ENCODE results near the gene TXLNA. TPM values are rescaled to one million over a fixed set of nuclear protein-coding genes. Genes with fewer than 3 reads are reported as not detected.

The TXLNA gene
- total and polyA plus RNA-seq, 7 donors = 8.0 to 21.5 (median 15.7) TPM

DNA sequence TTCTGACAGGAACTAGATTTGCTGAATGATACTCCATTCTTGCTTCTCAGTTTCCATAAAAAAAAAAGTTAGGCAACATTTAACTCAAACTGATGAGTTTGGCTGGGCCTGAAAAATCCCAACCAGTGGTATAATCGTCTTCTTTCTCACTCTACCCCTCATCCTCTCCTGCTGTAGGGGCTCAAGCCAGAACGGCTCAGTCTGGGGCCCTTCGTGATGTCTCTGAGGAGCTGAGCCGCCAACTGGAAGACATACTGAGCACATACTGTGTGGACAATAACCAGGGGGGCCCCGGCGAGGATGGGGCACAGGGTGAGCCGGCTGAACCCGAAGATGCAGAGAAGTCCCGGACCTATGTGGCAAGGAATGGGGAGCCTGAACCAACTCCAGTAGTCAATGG is 1.6 kb downstream of the TXLNA start:
- Histone ChIP-seq H3K27ac (peak overlapping the region; percentile 98), H3K9me3 (no peaks in the 10 kb centered on the region), H3K4me1 (peaks cover 45% of the 10 kb centered on the region), H3K27me3 (ENCODE audit: insufficient read depth in 3 of 3, low read length in 2 of 3) (no peaks in the 10 kb centered on the region), H3K36me3 (ENCODE audit: insufficient read depth in 1 of 2, low read depth in 1 of 2) (peaks cover 3 to 51% of the 10 kb centered on the region in 2 donors), H3K4me3 (peak overlapping the region; percentile 81)
- intact Hi-C loops (cut with DNase I) = loop anchor here in 1 of 2 donors (2.0 to 5.0 kb wide), 2 partner anchors 18 to 74 kb away; partner anchors contain the start of gene KPNA6
- no peak for DNase-seq
- no peak for TF ChIP-seq CTCF (IDR thresholded peaks at IDR 0.05)
- 62 to 75% (median 63%) methylated on average over 9 of the region's 9 CpGs for WGBS, 3 donors
- ATAC-seq = no peak

DNA sequence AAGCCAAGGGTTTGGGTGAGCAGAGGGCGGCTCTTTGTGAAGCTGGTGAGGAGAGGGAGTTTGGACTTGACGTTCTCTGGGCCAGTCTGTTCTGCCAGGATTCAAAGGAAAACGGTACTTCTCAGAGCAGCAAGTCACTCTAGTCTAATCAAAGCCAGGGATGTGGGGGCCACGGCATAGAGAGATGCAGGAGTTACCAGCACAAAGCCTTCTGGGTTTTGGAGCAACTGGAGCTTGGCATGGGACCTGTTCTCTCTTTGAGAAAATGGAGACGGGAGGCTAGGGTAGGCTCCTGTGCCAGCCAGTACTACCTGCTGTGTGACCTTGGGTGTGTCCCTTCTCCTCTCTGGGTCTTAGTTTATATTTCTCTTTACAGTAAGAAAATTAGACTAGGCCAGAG is 2.1 kb downstream of the TXLNA start:
- ATAC-seq (no peak), DNase-seq (no peak)
- no peak for TF ChIP-seq CTCF (IDR thresholded peaks at IDR 0.05)
- intact Hi-C loops (cut with DNase I) = loop anchor here in 1 of 2 donors (2.0 to 5.0 kb wide), 2 partner anchors 17 to 74 kb away; partner anchors contain the start of gene KPNA6
- 48 to 66% (median 56%) methylated on average over 5 of the region's 5 CpGs for WGBS, 3 donors
- Histone ChIP-seq H3K4me3 (peak overlapping the region; percentile 81), H3K4me1 (peaks cover 45% of the 10 kb centered on the region), H3K9me3 (no peaks in the 10 kb centered on the region), H3K27me3 (ENCODE audit: insufficient read depth in 3 of 3, low read length in 2 of 3) (no peaks in the 10 kb centered on the region), H3K36me3 (ENCODE audit: insufficient read depth in 1 of 2, low read depth in 1 of 2) (peaks cover 3 to 56% of the 10 kb centered on the region in 2 donors), H3K27ac (peak overlapping the region; percentile 98)

GRCh38 chr1:32182060-32182459 is 2.6 kb downstream of the TXLNA start:
- intact Hi-C loops (cut with DNase I) = loop anchor here in 1 of 2 donors (5.0 kb wide), 1 partner anchor 75 kb away; the partner anchor contains the start of gene KPNA6
- peaks cover 45% of the 10 kb centered on the region for H3K4me1 ChIP-seq
- no peaks in the 10 kb centered on the region for H3K27me3 ChIP-seq (ENCODE audit: insufficient read depth in 3 of 3, low read length in 2 of 3)
- DNase-seq = no peak
- H3K27ac ChIP-seq = peak overlapping the region; percentile 98
- 82 to 91% (median 85%) methylated on average over 6 of the region's 6 CpGs for WGBS, 3 donors
- H3K9me3 ChIP-seq = no peaks in the 10 kb centered on the region
- H3K36me3 ChIP-seq (ENCODE audit: insufficient read depth in 1 of 2, low read depth in 1 of 2) = peaks cover 7 to 61% of the 10 kb centered on the region in 2 donors
- no peak for TF ChIP-seq CTCF (IDR thresholded peaks at IDR 0.05)
- no peak for ATAC-seq
- peak overlapping the region; percentile 81 for H3K4me3 ChIP-seq

- H3K9me3 ChIP-seq = no peaks in the 10 kb centered on the region
- no peaks in the 10 kb centered on the region for H3K27me3 ChIP-seq (ENCODE audit: insufficient read depth in 3 of 3, low read length in 2 of 3)
- TF ChIP-seq CTCF (IDR thresholded peaks at IDR 0.05) = no peak
- no peak overlapping the region for H3K4me3 ChIP-seq
- H3K36me3 ChIP-seq (ENCODE audit: insufficient read depth in 1 of 2, low read depth in 1 of 2) = peaks cover 18 to 87% of the 10 kb centered on the region in 2 donors
- no peak overlapping the region for H3K27ac ChIP-seq
- peaks cover 38% of the 10 kb centered on the region for H3K4me1 ChIP-seq
- DNase-seq (no peak), ATAC-seq (no peak)
- intact Hi-C loops (cut with DNase I) = loop anchor here in 1 of 2 donors (5.0 kb wide), 1 partner anchor 77 kb away; the partner anchor contains the start of gene KPNA6
Observed at GRCh38 chr1:32184650-32185049, 5.2 kb downstream of the TXLNA start.

GRCh38 chr1:32186077-32186476 is 6.6 kb downstream of the TXLNA start:
- peaks cover 32% of the 10 kb centered on the region for H3K4me1 ChIP-seq
- DNase-seq (no peak), ATAC-seq (no peak)
- peaks cover 23 to 100% of the 10 kb centered on the region in 2 donors for H3K36me3 ChIP-seq (ENCODE audit: insufficient read depth in 1 of 2, low read depth in 1 of 2)
- no peak overlapping the region for H3K27ac ChIP-seq
- TF ChIP-seq CTCF (IDR thresholded peaks at IDR 0.05) = no peak
- no peaks in the 10 kb centered on the region for H3K27me3 ChIP-seq (ENCODE audit: insufficient read depth in 3 of 3, low read length in 2 of 3)
- whole genome bisulfite sequencing, 3 donors = 88 to 94% (median 89%) methylated on average over 2 of the region's 2 CpGs
- intact Hi-C loops (cut with DNase I) = no loop called here
- no peak overlapping the region for H3K4me3 ChIP-seq
- H3K9me3 ChIP-seq = no peaks in the 10 kb centered on the region

All from psoas muscle (tissue), 8 donors.